SK-N-MC (cell line): ENCODE results near the gene TRH.
"Not testable (repeated sequence)": the region's sequence is repeated elsewhere in the genome, so short reads cannot be mapped to it uniquely, and the experiment has no call there.

Experiments used
- EZH2 ChIP-seq: fragments of 200-600 bp; sonication (generic); IDR thresholded peaks from one replicate; pipeline ENCODE4 v1.6.1; 2017; ENCODE audit warnings: antibody characterized with exemption
- FOXP2 ChIP-seq: optimal IDR thresholded peaks from 2 replicates; pipeline ENCODE3; 2011; ENCODE audit warnings: mild to moderate bottlenecking, moderate library complexity; ENCODE audit not compliant: insufficient read depth; ENCODE audit errors: extremely low read length, control extremely low read depth
- POLR2AphosphoS5 ChIP-seq: IDR thresholded peaks from 2 replicates; pipeline ENCODE4 v1.6.1; 2012; ENCODE audit warnings: mild to moderate bottlenecking, low read depth, low read length, borderline replicate concordance

GRCh38 chr3:130017661-130018060 lies 43.1 kb downstream of the TRH start:
- TF ChIP-seq EZH2, POLR2AphosphoS5, FOXP2: not testable (repeated sequence)
